ENCODE data around the gene SEC14L6. TPM values are rescaled to one million over a fixed set of nuclear protein-coding genes. Genes with fewer than 3 reads are reported as not detected.
"Not testable (repeated sequence)": the region's sequence is repeated elsewhere in the genome, so short reads cannot be mapped to it uniquely, and the experiment has no call there.

SEC14L6 gene
- total RNA-seq, 1 donor from 2014 or later: 0.57 TPM

- DNase-seq (ENCODE audit: low spot score): no peak
Measured at GRCh38 chr22:30566125-30566524, 19.6 kb upstream of the SEC14L6 start.

- no peak for DNase-seq (ENCODE audit: low spot score)
Measured at GRCh38 chr22:30565341-30565740, 18.8 kb upstream of the SEC14L6 start.

GRCh38 chr22:30564761-30565119, 18.2 kb upstream of the SEC14L6 start:
- no peak for DNase-seq (ENCODE audit: low spot score)

- no peak for DNase-seq (ENCODE audit: low spot score)
Measured at GRCh38 chr22:30564045-30564760, 17.7 kb upstream of the SEC14L6 start.

GRCh38 chr22:30562366-30562765, 15.8 kb upstream of the SEC14L6 start:
- DNase-seq (ENCODE audit: low spot score): no peak

- no peak for DNase-seq (ENCODE audit: low spot score)
Measured at GRCh38 chr22:30561402-30562189, 15.1 kb upstream of the SEC14L6 start.

GRCh38 chr22:30560643-30561202, 14.2 kb upstream of the SEC14L6 start:
- DNase-seq (ENCODE audit: low spot score): not testable (repeated sequence)

GRCh38 chr22:30559889-30560288, 13.3 kb upstream of the SEC14L6 start:
- DNase-seq (ENCODE audit: low spot score): no peak

GRCh38 chr22:30557243-30557642, 10.7 kb upstream of the SEC14L6 start:
- DNase-seq (ENCODE audit: low spot score): no peak

- no peak for DNase-seq (ENCODE audit: low spot score)
Measured at GRCh38 chr22:30556388-30556787, 9.8 kb upstream of the SEC14L6 start.

GRCh38 chr22:30555282-30556210, 9.0 kb upstream of the SEC14L6 start:
- no peak for DNase-seq (ENCODE audit: low spot score)

- DNase-seq (ENCODE audit: low spot score): no peak
Measured at GRCh38 chr22:30553971-30554370, 7.4 kb upstream of the SEC14L6 start.

GRCh38 chr22:30552719-30553118, 6.2 kb upstream of the SEC14L6 start:
- no peak for DNase-seq (ENCODE audit: low spot score)

GRCh38 chr22:30551813-30552212, 5.3 kb upstream of the SEC14L6 start:
- DNase-seq (ENCODE audit: low spot score): not testable (repeated sequence)

GRCh38 chr22:30547188-30547587, 647 bp upstream of the SEC14L6 start:
- DNase-seq (ENCODE audit: low spot score): no peak

GRCh38 chr22:30542811-30543188, 3.7 kb downstream of the SEC14L6 start:
- DNase-seq (ENCODE audit: low spot score): no peak

GRCh38 chr22:30541961-30542810, 4.4 kb downstream of the SEC14L6 start:
- DNase-seq (ENCODE audit: low spot score): no peak

GRCh38 chr22:30541511-30541910, 5.0 kb downstream of the SEC14L6 start:
- not testable (repeated sequence) for DNase-seq (ENCODE audit: low spot score)

- DNase-seq (ENCODE audit: low spot score): no peak
Measured at GRCh38 chr22:30539368-30539767, 7.2 kb downstream of the SEC14L6 start.

- DNase-seq (ENCODE audit: low spot score): no peak
Measured at GRCh38 chr22:30538280-30538679, 8.3 kb downstream of the SEC14L6 start.

Measured in ureter (tissue), 1 donor.